WTC11 (cell line): ENCODE results near the gene PPCDC. TPM values are rescaled to one million over a fixed set of nuclear protein-coding genes. Genes with fewer than 3 reads are reported as not detected.

Experiments
- ATAC-seq: fragments of 200-7000 bp; cut with Tn5 transposase; 2 replicates; pipeline ENCODE4 v1.10.0; 2021; ENCODE audit warnings: mild to moderate bottlenecking, moderate library complexity
- CTCF ChIA-PET: fragments of 300-600 bp; sonication (Branson Sonifier 250); formaldehyde crosslinking; loops from one replicate; lab custom pipeline; 2021; ENCODE audit warnings: antibody characterized with exemption; lab: Charles Lee
- POLR2A ChIA-PET: fragments of 350-600 bp; sonication (Branson Sonifier 250); formaldehyde crosslinking; loops from one replicate; lab custom pipeline; 2021; ENCODE audit warnings: antibody characterized with exemption; lab: Charles Lee
- DNase-seq: peaks from one replicate; pipeline ENCODE4 v3.0.0; 2021; ENCODE audit warnings: low spot score
- H3K27ac Mint-ChIP-seq: 2 replicates; pipeline ENCODE4 v1.8.0; 2021; ENCODE audit warnings: mixed read lengths
- H3K27me3 Mint-ChIP-seq: 2 replicates; pipeline ENCODE4 v1.8.0; 2021; ENCODE audit warnings: low read depth, mild to moderate bottlenecking, moderate library complexity, mixed read lengths
- H3K36me3 Mint-ChIP-seq: 2 replicates; pipeline ENCODE4 v1.8.0; 2021; ENCODE audit warnings: mixed read lengths
- H3K4me1 Mint-ChIP-seq: 2 replicates; pipeline ENCODE4 v1.8.0; 2022; ENCODE audit warnings: mixed read lengths
- H3K4me3 Mint-ChIP-seq: 2 replicates; pipeline ENCODE4 v1.8.0; 2021; ENCODE audit warnings: mild to moderate bottlenecking, moderate library complexity, mixed read lengths
- H3K9me3 Mint-ChIP-seq: 2 replicates; pipeline ENCODE4 v1.8.0; 2021; ENCODE audit warnings: mixed read lengths
- ELF4 ChIP-seq: sonication (generic); formaldehyde crosslinking; IDR thresholded peaks from 2 replicates; pipeline ENCODE4 v1.8.1; 2022; ENCODE audit warnings: low read depth, mild to moderate bottlenecking, moderate library complexity, missing genetic modification reagents
- KAT7 ChIP-seq: sonication (generic); formaldehyde crosslinking; IDR thresholded peaks from 2 replicates; pipeline ENCODE4 v1.8.1; 2023; ENCODE audit warnings: missing genetic modification reagents, mild to moderate bottlenecking, borderline replicate concordance
- MYBL2 ChIP-seq: sonication (generic); formaldehyde crosslinking; IDR thresholded peaks from 2 replicates; pipeline ENCODE4 v1.8.1; 2023; ENCODE audit warnings: mild to moderate bottlenecking, moderate library complexity, missing genetic modification reagents
- NFATC4 ChIP-seq: fragments of 250-450 bp; sonication (Bioruptor Pico); IDR thresholded peaks from 2 replicates; pipeline ENCODE4 v1.9.0; 2021; ENCODE audit warnings: mild to moderate bottlenecking
- PRDM15 ChIP-seq: sonication (generic); formaldehyde crosslinking; IDR thresholded peaks from 2 replicates; pipeline ENCODE4 v1.8.0; 2022; ENCODE audit warnings: missing genetic modification reagents
- SP1 ChIP-seq: sonication (generic); formaldehyde crosslinking; conservative IDR thresholded peaks from 2 replicates; pipeline ENCODE4 v1.8.1; 2022; ENCODE audit warnings: missing genetic modification reagents
- ZNF121 ChIP-seq: sonication (generic); formaldehyde crosslinking; IDR thresholded peaks from 2 replicates; pipeline ENCODE4 v1.8.0; 2023; ENCODE audit warnings: missing genetic modification reagents
- ZNF138 ChIP-seq: sonication (generic); formaldehyde crosslinking; conservative IDR thresholded peaks from 2 replicates; pipeline ENCODE4 v1.8.1; 2022; ENCODE audit warnings: mild to moderate bottlenecking, moderate library complexity, missing genetic modification reagents
- ZNF416 ChIP-seq: fragments of 250-450 bp; sonication (Bioruptor Pico); IDR thresholded peaks from 2 replicates; pipeline ENCODE4 v1.9.0; 2021; ENCODE audit warnings: mild to moderate bottlenecking, inconsistent platforms
- ZNF425 ChIP-seq: fragments of 250-450 bp; sonication (Bioruptor Pico); conservative IDR thresholded peaks from 2 replicates; pipeline ENCODE4 v1.9.0; 2021; ENCODE audit warnings: mild to moderate bottlenecking
- ZNF671 ChIP-seq: fragments of 250-450 bp; sonication (Bioruptor Pico); IDR thresholded peaks from 2 replicates; pipeline ENCODE4 v1.8.0; 2021; ENCODE audit warnings: mild to moderate bottlenecking
- total RNA-seq: library from RNA; stranded (reverse); gene quantifications from 3 replicates; pipeline ENCODE4 v1.2.3, GENCODE V29; 2021
- TF ChIP-seq, protein P1 (sequence below): fragments of 250-450 bp; sonication (Bioruptor Pico); IDR thresholded peaks from 2 replicates; pipeline ENCODE4 v1.9.0; 2021; ENCODE audit warnings: mild to moderate bottlenecking
- TF ChIP-seq, protein P2 (sequence below): sonication (generic); formaldehyde crosslinking; conservative IDR thresholded peaks from 2 replicates; pipeline ENCODE4 v1.8.1; 2022; ENCODE audit warnings: mild to moderate bottlenecking, missing genetic modification reagents
- TF ChIP-seq, protein P3 (sequence below): sonication (generic); formaldehyde crosslinking; IDR thresholded peaks from 2 replicates; pipeline ENCODE4 v1.8.0; 2022; ENCODE audit warnings: mild to moderate bottlenecking, missing genetic modification reagents

PPCDC gene
- total RNA-seq, 1 experiment from 2014 or later: 30.1 TPM

DNA sequence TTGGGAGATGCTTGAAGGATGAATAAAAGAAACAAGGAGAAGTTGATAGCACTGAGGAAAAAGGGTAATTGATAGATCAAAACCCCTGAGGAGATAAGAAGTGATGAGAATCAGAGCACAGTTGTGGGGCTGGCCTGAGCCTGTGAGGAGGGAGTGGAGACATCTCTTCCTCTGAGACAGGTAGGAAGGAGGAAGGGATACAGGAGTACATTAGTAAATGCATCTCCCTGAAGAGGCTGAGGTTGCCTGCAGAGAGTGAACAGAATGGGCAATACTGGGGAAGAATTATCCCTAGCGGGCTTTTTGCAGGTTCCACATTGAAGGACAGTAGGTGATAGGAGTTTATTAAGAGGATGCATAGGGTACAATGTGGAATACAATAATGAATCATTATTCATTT, 45.3 kb upstream of the PPCDC start (continued):
- no peak for TF ChIP-seq ZNF425
- TF ChIP-seq, protein P1, sequence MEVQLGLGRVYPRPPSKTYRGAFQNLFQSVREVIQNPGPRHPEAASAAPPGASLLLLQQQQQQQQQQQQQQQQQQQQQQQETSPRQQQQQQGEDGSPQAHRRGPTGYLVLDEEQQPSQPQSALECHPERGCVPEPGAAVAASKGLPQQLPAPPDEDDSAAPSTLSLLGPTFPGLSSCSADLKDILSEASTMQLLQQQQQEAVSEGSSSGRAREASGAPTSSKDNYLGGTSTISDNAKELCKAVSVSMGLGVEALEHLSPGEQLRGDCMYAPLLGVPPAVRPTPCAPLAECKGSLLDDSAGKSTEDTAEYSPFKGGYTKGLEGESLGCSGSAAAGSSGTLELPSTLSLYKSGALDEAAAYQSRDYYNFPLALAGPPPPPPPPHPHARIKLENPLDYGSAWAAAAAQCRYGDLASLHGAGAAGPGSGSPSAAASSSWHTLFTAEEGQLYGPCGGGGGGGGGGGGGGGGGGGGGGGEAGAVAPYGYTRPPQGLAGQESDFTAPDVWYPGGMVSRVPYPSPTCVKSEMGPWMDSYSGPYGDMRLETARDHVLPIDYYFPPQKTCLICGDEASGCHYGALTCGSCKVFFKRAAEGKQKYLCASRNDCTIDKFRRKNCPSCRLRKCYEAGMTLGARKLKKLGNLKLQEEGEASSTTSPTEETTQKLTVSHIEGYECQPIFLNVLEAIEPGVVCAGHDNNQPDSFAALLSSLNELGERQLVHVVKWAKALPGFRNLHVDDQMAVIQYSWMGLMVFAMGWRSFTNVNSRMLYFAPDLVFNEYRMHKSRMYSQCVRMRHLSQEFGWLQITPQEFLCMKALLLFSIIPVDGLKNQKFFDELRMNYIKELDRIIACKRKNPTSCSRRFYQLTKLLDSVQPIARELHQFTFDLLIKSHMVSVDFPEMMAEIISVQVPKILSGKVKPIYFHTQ: no peak
- no peak for TF ChIP-seq ZNF671 (CRISPR knock-in tag)
- TF ChIP-seq ZNF416 (CRISPR knock-in tag): no peak
- no peak for TF ChIP-seq ZNF121 (CRISPR knock-in tag)
- no peak for TF ChIP-seq SP1
- TF ChIP-seq, all 79 proteins: peak for 0

DNA sequence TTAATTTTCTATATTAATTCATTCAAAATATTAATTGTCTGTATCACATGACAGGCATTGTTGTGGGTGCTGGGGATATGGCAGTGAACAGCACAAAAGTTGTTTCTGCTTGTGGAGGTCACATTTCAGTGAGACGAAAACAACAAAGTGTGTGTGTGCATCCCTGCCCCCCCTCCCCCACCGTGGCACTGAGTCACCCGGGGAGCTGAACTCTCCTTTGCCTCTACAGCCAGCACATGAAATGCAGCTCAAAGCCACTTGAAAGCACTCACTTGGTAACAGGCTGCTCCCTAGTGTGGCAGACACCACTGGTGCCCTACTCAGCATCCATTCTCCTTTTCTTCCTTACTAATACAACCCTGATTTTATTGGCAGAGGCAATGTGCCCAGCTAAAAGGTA, 44.9 kb upstream of the PPCDC start:
- H3K4me1 Mint-ChIP-seq: peaks cover under 1% of the 10 kb centered on the region
- CTCF ChIA-PET: interaction anchor here (0.7 to 1.4 kb wide), 6 partner anchors 9 to 77 kb away, joined by 3 to 4 read pairs (median 3); partner anchors contain the start of genes RPP25 and SCAMP5
- TF ChIP-seq, protein P2, sequence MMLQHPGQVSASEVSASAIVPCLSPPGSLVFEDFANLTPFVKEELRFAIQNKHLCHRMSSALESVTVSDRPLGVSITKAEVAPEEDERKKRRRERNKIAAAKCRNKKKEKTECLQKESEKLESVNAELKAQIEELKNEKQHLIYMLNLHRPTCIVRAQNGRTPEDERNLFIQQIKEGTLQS: no peak
- no peak for TF ChIP-seq KAT7 (CRISPR knock-in tag)
- no peak for TF ChIP-seq MYBL2 (CRISPR knock-in tag)
- TF ChIP-seq, all 79 proteins: peak for 0
- H3K27ac Mint-ChIP-seq: no peak overlapping the region
- DNase-seq (no peak), ATAC-seq (no peak)
- no peaks in the 10 kb centered on the region for H3K36me3 Mint-ChIP-seq
- no peaks in the 10 kb centered on the region for H3K27me3 Mint-ChIP-seq
- H3K9me3 Mint-ChIP-seq: no peaks in the 10 kb centered on the region
- H3K4me3 Mint-ChIP-seq: no peak overlapping the region
- POLR2A ChIA-PET: no interaction called here

DNA sequence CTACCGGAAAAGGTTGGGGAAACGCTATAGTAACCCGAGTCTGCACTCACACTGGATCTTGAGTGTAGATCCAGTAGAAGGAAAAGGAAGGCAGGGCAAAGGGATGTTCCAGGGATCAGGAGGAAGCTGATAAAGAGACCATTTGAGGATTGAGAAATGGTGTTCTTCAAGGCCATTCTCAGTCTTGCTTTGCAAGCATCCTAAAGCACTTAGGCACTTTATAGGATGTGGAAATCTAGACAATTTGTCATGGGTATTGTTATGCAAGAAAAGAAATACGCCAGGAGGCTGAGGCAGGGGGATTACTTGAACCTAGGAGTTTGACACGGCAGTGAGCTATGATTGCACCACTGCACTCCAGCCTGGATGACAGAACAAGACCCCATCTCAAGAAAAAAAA, 41.2 kb upstream of the PPCDC start:
- ChIA-PET POLR2A (interaction anchor here (0.6 kb wide), 1 partner anchor 1686 kb away, joined by 3 read pairs; no protein-coding TSS in a partner anchor), CTCF (interaction anchor here (0.7 to 0.9 kb wide), 2 partner anchors 14 to 80 kb away, joined by 3 to 5 read pairs; partner anchors contain the start of gene SCAMP5)
- Mint-ChIP-seq H3K36me3 (no peaks in the 10 kb centered on the region), H3K27ac (no peak overlapping the region), H3K9me3 (no peaks in the 10 kb centered on the region), H3K4me3 (no peak overlapping the region), H3K27me3 (peaks cover 2% of the 10 kb centered on the region; the same call in 1 of the 2 replicates), H3K4me1 (peaks cover 5% of the 10 kb centered on the region)
- DNase-seq: no peak
- no peak for ATAC-seq
- TF ChIP-seq ZNF138 (CRISPR knock-in tag) (no peak), ZNF416 (CRISPR knock-in tag) (no peak), PRDM15 (CRISPR knock-in tag) (no peak), NFATC4 (CRISPR knock-in tag) (no peak), ELF4 (CRISPR knock-in tag) (no peak)
- TF ChIP-seq, protein P3, sequence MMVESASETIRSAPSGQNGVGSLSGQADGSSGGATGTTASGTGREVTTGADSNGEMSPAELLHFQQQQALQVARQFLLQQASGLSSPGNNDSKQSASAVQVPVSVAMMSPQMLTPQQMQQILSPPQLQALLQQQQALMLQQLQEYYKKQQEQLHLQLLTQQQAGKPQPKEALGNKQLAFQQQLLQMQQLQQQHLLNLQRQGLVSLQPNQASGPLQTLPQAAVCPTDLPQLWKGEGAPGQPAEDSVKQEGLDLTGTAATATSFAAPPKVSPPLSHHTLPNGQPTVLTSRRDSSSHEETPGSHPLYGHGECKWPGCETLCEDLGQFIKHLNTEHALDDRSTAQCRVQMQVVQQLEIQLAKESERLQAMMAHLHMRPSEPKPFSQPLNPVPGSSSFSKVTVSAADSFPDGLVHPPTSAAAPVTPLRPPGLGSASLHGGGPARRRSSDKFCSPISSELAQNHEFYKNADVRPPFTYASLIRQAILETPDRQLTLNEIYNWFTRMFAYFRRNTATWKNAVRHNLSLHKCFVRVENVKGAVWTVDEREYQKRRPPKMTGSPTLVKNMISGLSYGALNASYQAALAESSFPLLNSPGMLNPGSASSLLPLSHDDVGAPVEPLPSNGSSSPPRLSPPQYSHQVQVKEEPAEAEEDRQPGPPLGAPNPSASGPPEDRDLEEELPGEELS (CRISPR knock-in tag): no peak
